ENCODE data around the gene AJM1. TPM values are rescaled to one million over a fixed set of nuclear protein-coding genes. Genes with fewer than 3 reads are reported as not detected.

The AJM1 gene
- total RNA-seq, result 2.1 and 3.4 TPM in 2 replicates

GRCh38 chr9:136842380-136842948 lies at the start of gene AJM1:
AJM1 (plus strand) TSS chr9:136842478; CDS start chr9:136844415, 1,937 bp downstream.

GRCh38 chr9:136796238-136796774 lies 46.0 kb upstream of the AJM1 start, which contains the start of gene CCDC183:
CCDC183 (plus strand) TSS chr9:136796338; CDS start chr9:136796398, 60 bp downstream.

GRCh38 chr9:136807281-136808074 lies 34.8 kb upstream of the AJM1 start, which contains the start of gene RABL6:
RABL6 (plus strand) TSS chr9:136807948; CDS start chr9:136808197, 249 bp downstream.

GRCh38 chr9:136849038-136849959 lies 7.0 kb downstream of the AJM1 start, which contains the start of gene PHPT1:
PHPT1 (plus strand) TSS chr9:136849409; CDS start chr9:136849431, 22 bp downstream.

GRCh38 chr9:136851941-136852663 lies 9.8 kb downstream of the AJM1 start, which contains the start of gene MAMDC4:
MAMDC4 (plus strand) TSS chr9:136852346; CDS start chr9:136852417, 71 bp downstream.

GRCh38 chr9:136885950-136886578 lies 43.8 kb downstream of the AJM1 start, which contains the start of gene TRAF2:
TRAF2 (plus strand) TSS chr9:136886516; CDS start chr9:136898741, 12,225 bp downstream.

Other genes with a start within 250 kb of the AJM1 start
- 16.2 and 18.5 TPM in 2 replicates for gene EGFL7, start 179.6 kb upstream of the AJM1 start, total RNA-seq
- 41.1 and 42.0 TPM in 2 replicates for gene AGPAT2, start 155.0 kb upstream of the AJM1 start, total RNA-seq
- under 0.01 and 1.00 TPM in 2 replicates for gene DIPK1B, start 129.9 kb upstream of the AJM1 start, total RNA-seq
- gene LCN10, start 99.5 kb upstream of the AJM1 start, total RNA-seq, result not detected in 2 replicates
- gene LCN6, start 94.0 kb upstream of the AJM1 start, total RNA-seq, result not detected in 2 replicates
- gene LCN8, start 84.2 kb upstream of the AJM1 start, total RNA-seq, result not detected in 2 replicates
- gene LCN15, start 78.0 kb upstream of the AJM1 start, total RNA-seq, result not detected in 2 replicates
- 63.2 and 150 TPM in 2 replicates for gene TMEM141, start 51.1 kb upstream of the AJM1 start, total RNA-seq
- under 0.01 and 0.28 TPM in 2 replicates for gene CCDC183, start 46.1 kb upstream of the AJM1 start, total RNA-seq
- 73.4 and 86.8 TPM in 2 replicates for gene RABL6, start 34.5 kb upstream of the AJM1 start, total RNA-seq
- 88.2 and 91.8 TPM in 2 replicates for gene PHPT1, start 6.9 kb downstream of the AJM1 start, total RNA-seq
- 1.4 and 6.5 TPM in 2 replicates for gene MAMDC4, start 9.9 kb downstream of the AJM1 start, total RNA-seq
- gene EDF1, start 23.8 kb downstream of the AJM1 start, total RNA-seq, result 269 and 274 TPM in 2 replicates
- 9.9 and 24.1 TPM in 2 replicates for gene TRAF2, start 44.0 kb downstream of the AJM1 start, total RNA-seq
- 107 and 164 TPM in 2 replicates for gene FBXW5, start 102.3 kb downstream of the AJM1 start, total RNA-seq
- gene C8G, start 102.8 kb downstream of the AJM1 start, total RNA-seq, result 0.28 TPM in 1 of 2 replicates, not detected in the other
- gene LCN12, start 109.8 kb downstream of the AJM1 start, total RNA-seq, result 0.34 TPM in 1 of 2 replicates, not detected in the other
- gene PTGDS, start 135.0 kb downstream of the AJM1 start, total RNA-seq, result not detected in 2 replicates
- gene LCNL1, start 140.5 kb downstream of the AJM1 start, total RNA-seq, result not detected in 2 replicates
- 7.8 and 9.9 TPM in 2 replicates for gene PAXX, start 149.9 kb downstream of the AJM1 start, total RNA-seq
- gene CLIC3, start 154.1 kb downstream of the AJM1 start, total RNA-seq, result 4.4 and 6.7 TPM in 2 replicates
- 4.1 and 48.2 TPM in 2 replicates for gene ABCA2, start 185.8 kb downstream of the AJM1 start, total RNA-seq
- gene FUT7, start 189.6 kb downstream of the AJM1 start, total RNA-seq, result not detected in 2 replicates
- gene NPDC1, start 203.7 kb downstream of the AJM1 start, total RNA-seq, result 3.8 and 16.7 TPM in 2 replicates
- gene ENTPD2, start 211.6 kb downstream of the AJM1 start, total RNA-seq, result 1.8 and 3.1 TPM in 2 replicates
- 0.85 and 2.1 TPM in 2 replicates for gene SAPCD2, start 228.1 kb downstream of the AJM1 start, total RNA-seq
- gene UAP1L1, start 235.0 kb downstream of the AJM1 start, total RNA-seq, result 4.8 and 6.3 TPM in 2 replicates
- gene MAN1B1, start 244.5 kb downstream of the AJM1 start, total RNA-seq, result 62.5 and 67.1 TPM in 2 replicates

Data from nasal cavity respiratory epithelium epithelial cell of viscerocranial mucosa (primary cell).